IPS-18c (cell line): Measurements from ENCODE around the gene ATIC.

ENCODE experiments used
- H3K4me3 ChIP-seq: 2 replicates; pipeline ENCODE4 v1.7.0; 2013; ENCODE audit warnings: low read depth, mild to moderate bottlenecking, low read length, moderate library complexity; ENCODE audit not compliant: insufficient read depth
- H3K9me3 ChIP-seq: one replicate; pipeline ENCODE4 v1.6.1; 2013; ENCODE audit warnings: mild to moderate bottlenecking, low read length, moderate library complexity; ENCODE audit not compliant: control insufficient read depth, insufficient read depth

ATIC gene

GRCh38 chr2:215366440-215367032, 54.7 kb downstream of the ATIC start:
- Histone ChIP-seq H3K4me3 (no peak overlapping the region), H3K9me3 (no peaks in the 10 kb centered on the region)

DNA sequence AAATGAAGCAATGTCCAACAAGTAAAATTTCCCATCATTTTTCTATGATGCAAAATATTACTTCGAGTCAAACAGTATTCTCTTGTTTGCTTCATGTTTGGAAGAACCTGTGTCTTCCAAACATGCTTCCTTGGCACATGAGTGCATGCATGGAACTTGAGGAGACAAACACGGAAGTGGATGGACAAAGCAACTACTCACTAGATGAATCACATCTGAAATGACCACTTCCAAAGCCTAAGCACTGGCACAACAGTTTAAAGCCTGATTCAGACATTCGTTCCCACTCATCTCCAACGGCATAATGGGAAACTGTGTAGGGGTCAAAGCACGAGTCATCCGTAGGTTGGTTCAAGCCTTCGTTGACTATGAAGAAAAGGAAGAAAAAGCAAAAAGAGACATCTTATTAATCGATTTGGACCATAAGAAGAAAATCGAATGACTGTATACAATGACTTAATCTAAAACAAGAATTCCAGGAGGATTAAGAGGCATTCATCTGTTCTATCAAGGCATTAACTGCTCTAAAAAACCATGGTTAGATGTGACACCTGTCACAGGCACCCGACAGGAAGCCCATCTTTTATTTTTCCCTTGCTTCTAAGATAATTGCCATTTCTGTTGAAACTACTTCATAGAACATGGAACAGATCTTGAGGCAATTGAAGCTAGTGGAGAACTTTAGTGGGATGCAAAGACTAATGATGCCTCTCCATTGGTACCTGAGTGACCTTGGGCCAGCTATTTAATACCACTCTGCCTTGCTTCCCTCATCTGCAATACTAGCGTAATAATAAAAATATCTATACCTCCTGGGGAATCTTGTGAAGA, 56.0 kb downstream of the ATIC start:
- H3K9me3 ChIP-seq, result no peaks in the 10 kb centered on the region
- H3K4me3 ChIP-seq, result no peak overlapping the region

- no peak overlapping the region for H3K4me3 ChIP-seq
- no peaks in the 10 kb centered on the region for H3K9me3 ChIP-seq
Observed at GRCh38 chr2:215368493-215368809, 56.6 kb downstream of the ATIC start.

DNA sequence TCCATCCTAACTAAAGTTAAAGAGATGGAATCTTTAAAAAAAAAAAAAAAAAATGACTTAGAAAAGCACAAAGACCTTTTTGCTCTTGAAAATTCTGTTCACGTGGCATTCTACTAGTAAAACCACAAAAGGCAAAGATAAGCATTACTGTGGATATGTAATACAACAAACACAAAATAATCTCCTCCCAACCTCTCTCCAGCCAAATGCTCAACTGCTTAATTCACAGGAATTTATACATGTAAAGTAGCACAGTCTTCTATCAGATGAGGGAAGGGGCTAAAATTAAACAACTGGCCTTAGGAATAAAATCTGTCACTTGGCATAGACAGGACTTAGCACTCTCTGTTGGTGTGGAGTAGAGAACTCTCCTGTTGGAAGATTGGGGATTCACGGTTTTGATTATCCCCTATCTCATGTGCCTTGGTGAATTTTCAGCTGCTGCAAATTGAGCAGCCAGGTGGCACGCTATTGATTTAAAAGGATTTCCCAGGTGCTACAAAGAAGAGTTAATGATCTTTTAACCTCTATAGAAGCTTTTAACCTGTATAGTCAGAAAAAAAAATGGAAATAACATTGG, 57.4 kb downstream of the ATIC start:
- no peaks in the 10 kb centered on the region for H3K9me3 ChIP-seq
- no peak overlapping the region for H3K4me3 ChIP-seq

- H3K9me3 ChIP-seq, result no peaks in the 10 kb centered on the region
- H3K4me3 ChIP-seq, result no peak overlapping the region
Observed at GRCh38 chr2:215370112-215370965, 58.5 kb downstream of the ATIC start.

- no peaks in the 10 kb centered on the region for H3K9me3 ChIP-seq
- no peak overlapping the region for H3K4me3 ChIP-seq
Observed at GRCh38 chr2:215371915-215372897, 60.3 kb downstream of the ATIC start.

DNA sequence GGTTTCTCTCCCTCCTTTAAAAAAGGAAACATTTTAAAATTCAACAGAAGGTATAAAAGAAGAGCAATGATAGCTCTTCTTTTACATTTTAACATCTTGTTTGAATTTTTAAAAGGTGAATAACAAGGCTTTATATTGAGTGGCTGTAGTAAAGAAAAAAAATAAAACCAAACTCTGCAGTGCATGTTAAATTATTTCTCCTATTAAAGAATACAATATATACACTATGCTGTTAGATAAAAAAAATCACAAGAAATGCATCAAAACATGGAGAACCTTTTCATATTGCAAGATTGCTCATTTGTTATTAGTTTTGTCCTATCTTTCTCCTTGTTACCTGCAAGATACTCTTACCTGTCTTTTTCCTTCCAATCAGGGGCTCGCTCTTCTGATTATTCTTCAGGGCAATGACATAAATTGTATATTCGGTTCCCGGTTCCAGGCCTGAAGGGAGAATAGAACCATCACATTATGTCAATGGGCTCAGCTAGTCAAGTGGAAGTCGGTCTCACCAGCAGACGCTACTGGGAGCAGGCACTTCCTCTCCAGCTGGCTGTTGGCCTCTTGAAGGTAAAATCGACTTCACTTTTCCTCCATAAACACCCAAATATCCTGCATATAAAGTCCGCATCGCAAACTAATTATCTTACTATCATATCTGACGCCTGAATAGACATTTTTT, 61.2 kb downstream of the ATIC start:
- Histone ChIP-seq H3K9me3 (no peaks in the 10 kb centered on the region), H3K4me3 (no peak overlapping the region)

- H3K4me3 ChIP-seq, result no peak overlapping the region
- no peaks in the 10 kb centered on the region for H3K9me3 ChIP-seq
Observed at GRCh38 chr2:215374002-215374401, 62.1 kb downstream of the ATIC start.

- Histone ChIP-seq H3K4me3 (no peak overlapping the region), H3K9me3 (peaks cover under 1% of the 10 kb centered on the region)
Observed at GRCh38 chr2:215374642-215375466, 63.0 kb downstream of the ATIC start.

GRCh38 chr2:215375467-215375830, 63.6 kb downstream of the ATIC start:
- Histone ChIP-seq H3K4me3 (no peak overlapping the region), H3K9me3 (peaks cover 2% of the 10 kb centered on the region)

DNA sequence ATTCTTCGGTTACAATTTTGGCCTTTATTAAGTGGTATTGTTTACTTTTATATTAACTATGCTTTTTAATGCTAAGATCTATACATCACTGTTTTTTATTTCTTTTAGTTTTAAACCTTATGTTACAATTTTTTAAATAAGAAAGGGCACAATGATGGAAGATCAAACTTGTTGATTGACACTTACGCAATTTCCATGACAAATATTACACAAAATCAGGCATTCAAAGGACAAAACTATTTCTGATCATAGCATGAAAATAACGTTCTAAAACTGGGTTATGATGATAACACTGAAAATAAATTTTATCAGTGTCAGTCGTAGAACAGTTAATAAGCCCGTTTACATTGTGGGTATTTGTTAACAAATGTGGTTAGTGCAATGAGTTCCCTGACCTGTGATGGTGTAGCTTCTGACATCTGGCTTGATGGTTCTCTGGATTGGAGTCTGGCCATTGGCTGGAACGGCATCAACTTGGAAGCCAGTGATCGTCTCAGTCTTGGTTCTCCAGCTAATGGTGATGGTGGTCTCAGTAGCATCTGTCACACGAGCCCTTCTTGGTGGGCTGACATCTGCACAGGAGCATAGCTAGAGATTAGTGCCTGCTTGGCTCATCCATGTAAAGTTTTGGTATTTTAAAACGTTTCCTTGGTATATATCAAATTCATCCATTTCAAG, 64.4 kb downstream of the ATIC start:
- H3K9me3 ChIP-seq, result peaks cover 2% of the 10 kb centered on the region
- no peak overlapping the region for H3K4me3 ChIP-seq

DNA sequence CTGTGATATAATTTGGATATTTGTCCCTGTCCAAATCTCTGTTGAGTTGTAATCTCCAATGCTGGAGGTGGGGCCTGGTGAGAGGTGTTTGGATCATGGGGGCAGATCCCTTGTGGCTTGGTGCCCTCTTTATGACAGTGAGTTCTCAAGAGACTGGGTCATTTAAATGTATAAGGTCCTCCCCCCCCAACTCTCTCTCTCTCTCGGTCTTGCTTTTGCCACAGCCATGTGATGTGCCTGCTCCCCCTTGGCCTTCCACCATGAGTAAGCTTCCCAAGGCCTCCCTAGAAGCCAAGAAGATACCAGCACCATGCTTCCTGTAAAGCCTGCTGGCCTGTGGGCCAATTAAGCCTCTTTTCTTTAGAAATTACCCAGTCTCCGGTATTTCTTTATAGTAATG, 65.4 kb downstream of the ATIC start:
- no peak overlapping the region for H3K4me3 ChIP-seq
- peaks cover 2% of the 10 kb centered on the region for H3K9me3 ChIP-seq

GRCh38 chr2:215378045-215378444, 66.2 kb downstream of the ATIC start:
- Histone ChIP-seq H3K4me3 (no peak overlapping the region), H3K9me3 (peaks cover 2% of the 10 kb centered on the region)

DNA sequence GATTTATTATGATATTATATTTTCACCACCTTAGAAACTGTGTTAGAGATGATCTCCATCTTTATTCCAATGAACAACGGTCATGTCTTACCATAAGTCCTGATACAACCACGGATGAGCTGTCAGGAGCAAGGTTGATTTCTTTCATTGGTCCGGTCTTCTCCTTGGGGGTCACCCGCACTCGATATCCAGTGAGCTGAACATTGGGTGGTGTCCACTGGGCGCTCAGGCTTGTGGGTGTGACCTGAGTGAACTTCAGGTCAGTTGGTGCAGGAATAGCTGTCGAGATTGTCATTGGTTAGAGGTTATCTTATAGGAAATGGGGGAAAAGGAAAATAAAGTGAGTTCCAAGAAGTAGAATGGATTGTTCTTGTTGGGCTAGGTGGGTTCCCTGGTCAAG, 67.2 kb downstream of the ATIC start:
- Histone ChIP-seq H3K4me3 (no peak overlapping the region), H3K9me3 (peaks cover 2% of the 10 kb centered on the region)

DNA sequence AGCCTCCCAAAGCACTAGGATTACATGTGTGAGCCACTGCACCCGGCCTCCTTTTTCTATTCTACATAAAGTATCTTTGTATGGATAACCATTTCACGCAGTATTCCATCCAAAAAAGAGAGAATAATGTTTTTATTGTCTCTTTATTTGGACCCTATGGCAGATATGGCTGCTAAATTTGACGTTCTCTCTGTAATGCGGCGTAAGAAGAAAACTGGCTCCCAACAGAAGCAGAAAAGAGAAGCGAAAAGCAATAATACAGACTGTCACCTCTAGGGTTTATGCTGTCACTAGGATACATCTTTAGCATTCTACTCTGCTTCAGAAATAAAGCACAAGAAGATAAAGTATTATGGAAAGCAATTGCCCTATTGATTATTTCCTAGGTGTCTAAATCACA, 68.1 kb downstream of the ATIC start:
- Histone ChIP-seq H3K9me3 (peaks cover 2% of the 10 kb centered on the region), H3K4me3 (no peak overlapping the region)
